ENCODE results near the gene UCN2. TPM values are rescaled to one million over a fixed set of nuclear protein-coding genes. Genes with fewer than 3 reads are reported as not detected.
"Not testable (repeated sequence)": the region's sequence is repeated elsewhere in the genome, so short reads cannot be mapped to it uniquely, and the experiment has no call there.

The UCN2 gene
- total RNA-seq, 1 donor from 2014 or later: 0.19 TPM

GRCh38 chr3:48535578-48535977 lies 28.0 kb downstream of the UCN2 start:
- no peaks in the 10 kb centered on the region for H3K9me3 ChIP-seq (replicated peaks)
- TF ChIP-seq CTCF (IDR thresholded peaks at IDR 0.05; ENCODE audit: borderline replicate concordance): no peak
- no peak overlapping the region for H3K27ac ChIP-seq (replicated peaks)
- H3K4me3 ChIP-seq: no peak overlapping the region
- no peak for DNase-seq
- intact Hi-C loops (cut with micrococcal nuclease): no loop called here
- H3K36me3 ChIP-seq: peaks cover 6% of the 10 kb centered on the region
- H3K27me3 ChIP-seq (ENCODE audit: low read depth): no peaks in the 10 kb centered on the region
- H3K4me1 ChIP-seq: no peaks in the 10 kb centered on the region

GRCh38 chr3:48532977-48533337 lies 30.6 kb downstream of the UCN2 start:
- H3K27ac ChIP-seq (replicated peaks): no peak overlapping the region

GRCh38 chr3:48532271-48532976 lies 31.2 kb downstream of the UCN2 start:
- H3K9me3 ChIP-seq (replicated peaks): no peaks in the 10 kb centered on the region
- H3K27ac ChIP-seq (replicated peaks): no peak overlapping the region
- H3K27me3 ChIP-seq (ENCODE audit: low read depth): no peaks in the 10 kb centered on the region
- H3K4me1 ChIP-seq: no peaks in the 10 kb centered on the region
- H3K36me3 ChIP-seq: peaks cover 6% of the 10 kb centered on the region
- no peak for TF ChIP-seq CTCF (IDR thresholded peaks at IDR 0.05; ENCODE audit: borderline replicate concordance)
- DNase-seq: no peak
- intact Hi-C loops (cut with micrococcal nuclease): no loop called here
- H3K4me3 ChIP-seq: no peak overlapping the region

More at GRCh38 chr3:48532977-48533337, 30.6 kb downstream of the UCN2 start:
- Histone ChIP-seq H3K4me1 (no peaks in the 10 kb centered on the region), H3K9me3 (replicated peaks) (no peaks in the 10 kb centered on the region), H3K27me3 (ENCODE audit: low read depth) (no peaks in the 10 kb centered on the region), H3K4me3 (no peak overlapping the region), H3K36me3 (peaks cover 6% of the 10 kb centered on the region)
- no peak for TF ChIP-seq CTCF (IDR thresholded peaks at IDR 0.05; ENCODE audit: borderline replicate concordance)
- intact Hi-C loops (cut with micrococcal nuclease): no loop called here
- DNase-seq: no peak

GRCh38 chr3:48530701-48531100 lies 32.9 kb downstream of the UCN2 start:
- H3K27ac ChIP-seq (replicated peaks); DNase-seq; H3K9me3 ChIP-seq (replicated peaks); H3K4me1 ChIP-seq; H3K36me3 ChIP-seq; intact Hi-C loops (cut with micrococcal nuclease); H3K4me3 ChIP-seq; H3K27me3 ChIP-seq (ENCODE audit: low read depth): not testable (repeated sequence)

- no peak overlapping the region for H3K4me3 ChIP-seq
- H3K36me3 ChIP-seq: no peaks in the 10 kb centered on the region
- H3K4me1 ChIP-seq: no peaks in the 10 kb centered on the region
- no peaks in the 10 kb centered on the region for H3K9me3 ChIP-seq (replicated peaks)
- intact Hi-C loops (cut with micrococcal nuclease): no loop called here
- DNase-seq: no peak
- no peaks in the 10 kb centered on the region for H3K27me3 ChIP-seq (ENCODE audit: low read depth)
- no peak for TF ChIP-seq CTCF (IDR thresholded peaks at IDR 0.05; ENCODE audit: borderline replicate concordance)
- no peak overlapping the region for H3K27ac ChIP-seq (replicated peaks)
Measured at GRCh38 chr3:48528754-48529153, 34.8 kb downstream of the UCN2 start.

GRCh38 chr3:48528048-48528447 lies 35.5 kb downstream of the UCN2 start:
- DNase-seq: no peak
- no peak for TF ChIP-seq CTCF (IDR thresholded peaks at IDR 0.05; ENCODE audit: borderline replicate concordance)
- Histone ChIP-seq H3K9me3 (replicated peaks) (no peaks in the 10 kb centered on the region), H3K36me3 (no peaks in the 10 kb centered on the region), H3K4me3 (no peak overlapping the region), H3K4me1 (no peaks in the 10 kb centered on the region), H3K27me3 (ENCODE audit: low read depth) (no peaks in the 10 kb centered on the region), H3K27ac (replicated peaks) (no peak overlapping the region)
- intact Hi-C loops (cut with micrococcal nuclease): no loop called here
